Lower leg skin (tissue), 4 donors: ENCODE results near the gene CSNK1A1L. TPM values are rescaled to one million over a fixed set of nuclear protein-coding genes. Genes with fewer than 3 reads are reported as not detected.

Experiments
- DNase-seq, 2 donors: peaks; one replicate each; pipeline ENCODE4 v3.0.0-alpha.2; 2019; ENCODE audit warnings: low spot score in 2 of 2
- H3K4me3 ChIP-seq: fragments of 200-600 bp; sonication (generic); 2 replicates; pipeline ENCODE4 v1.5.1; 2017; ENCODE audit warnings: mild to moderate bottlenecking, low read depth; ENCODE audit not compliant: poor library complexity, severe bottlenecking
- CTCF ChIP-seq, 3 donors: fragments of 450-650 bp; IDR thresholded peaks; one replicate each; pipeline ENCODE4 v1.5.1; 2016; ENCODE audit warnings: antibody characterized with exemption in 3 of 3, mild to moderate bottlenecking in 3 of 3, moderate library complexity in 2 of 3
- POLR2A ChIP-seq, 2 donors: fragments of 450-650 bp; IDR thresholded peaks; one replicate each; pipeline ENCODE4 v1.6.1; 2016 to 2017; ENCODE audit warnings: antibody characterized with exemption in 2 of 2, mild to moderate bottlenecking in 1 of 2, moderate library complexity in 1 of 2
- WGBS, 2 donors: methylation state at CpG; one replicate each; pipeline ENCODE4 v1.1.5; 2018; 5-methylcytosine and 5-hydroxymethylcytosine counted together
- intact Hi-C: fragments of 100-400 bp; cut with DNase I; formaldehyde crosslinking; loops from one replicate; pipeline ENCODE4 v1.15.0; 2023; ENCODE audit warnings: low total_unique reads
- total RNA-seq, 4 donors: library from RNA; depleted of rRNA; stranded (reverse); fragments of >200 nt; gene quantifications; one replicate each; pipeline ENCODE4 v1.1.0, GENCODE V29; 2016

The CSNK1A1L gene
- total RNA-seq, 4 donors from 2014 or later = not detected

DNA sequence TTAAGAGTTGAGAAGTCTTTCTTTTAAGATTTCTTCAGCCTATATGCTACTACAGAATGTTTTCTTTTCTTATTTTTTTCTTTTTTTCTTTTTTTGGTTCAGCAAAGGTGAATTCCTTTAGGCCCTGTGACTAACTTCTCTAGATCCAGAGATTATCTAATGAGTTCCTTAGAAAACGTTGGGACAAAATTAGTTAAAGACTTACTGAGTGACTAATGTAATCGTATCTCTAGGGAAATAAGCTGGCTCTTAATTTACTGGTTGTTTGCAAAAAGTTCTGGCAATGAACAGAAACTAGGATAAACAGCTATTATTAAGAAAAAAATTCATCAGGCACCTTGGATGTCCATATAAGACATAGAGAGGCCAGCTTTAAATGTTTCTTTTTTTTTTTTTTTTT, 30.7 kb upstream of the CSNK1A1L start:
- no peak for DNase-seq
- WGBS, 2 donors = 15% methylated on average over 2 of the region's 2 CpGs
- intact Hi-C loops = no loop called here
- H3K4me3 ChIP-seq = no peak overlapping the region
- no peak for TF ChIP-seq CTCF (IDR thresholded peaks at IDR 0.05)
- TF ChIP-seq POLR2A (IDR thresholded peaks at IDR 0.05) = no peak

GRCh38 chr13:37134411-37135041, 29.1 kb upstream of the CSNK1A1L start:
- H3K4me3 ChIP-seq = no peak overlapping the region
- no peak for TF ChIP-seq POLR2A (IDR thresholded peaks at IDR 0.05)
- no peak for TF ChIP-seq CTCF (IDR thresholded peaks at IDR 0.05)
- no peak for DNase-seq
- 58 to 63% methylated on average over 6 of the region's 6 CpGs for WGBS, 2 donors
- intact Hi-C loops = no loop called here

GRCh38 chr13:37132211-37132610, 26.7 kb upstream of the CSNK1A1L start:
- no peak for DNase-seq
- WGBS, 2 donors = 83 to 84% methylated on average over 2 of the region's 2 CpGs
- TF ChIP-seq CTCF (IDR thresholded peaks at IDR 0.05) (no peak), POLR2A (IDR thresholded peaks at IDR 0.05) (no peak)
- H3K4me3 ChIP-seq = no peak overlapping the region
- intact Hi-C loops = no loop called here

DNA sequence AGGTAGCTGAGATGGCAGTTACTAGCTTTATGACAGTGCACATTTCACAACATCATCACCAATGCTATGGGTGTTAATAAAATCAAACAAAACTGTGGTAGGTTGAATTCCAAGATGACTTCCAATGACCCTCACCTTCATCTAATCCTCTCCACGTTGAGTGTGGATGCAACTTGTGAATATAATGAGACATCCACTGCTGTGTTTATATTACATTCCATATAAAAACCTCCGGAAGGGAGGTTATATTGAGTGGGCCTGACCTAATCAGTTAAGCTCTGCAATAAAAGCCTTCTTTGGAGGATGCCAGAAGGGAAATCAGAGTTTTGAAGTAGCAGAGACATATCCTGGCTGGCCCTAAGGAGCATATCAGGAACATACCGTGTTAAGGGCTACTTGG, 25.6 kb upstream of the CSNK1A1L start:
- intact Hi-C loops = no loop called here
- TF ChIP-seq POLR2A (IDR thresholded peaks at IDR 0.05) (no peak), CTCF (IDR thresholded peaks at IDR 0.05) (no peak)
- no peak for DNase-seq
- no peak overlapping the region for H3K4me3 ChIP-seq
- 64 to 71% methylated on average over 3 of the region's 3 CpGs for WGBS, 2 donors

GRCh38 chr13:37129866-37130265, 24.4 kb upstream of the CSNK1A1L start:
- TF ChIP-seq CTCF (IDR thresholded peaks at IDR 0.05) (no peak), POLR2A (IDR thresholded peaks at IDR 0.05) (no peak)
- no peak for DNase-seq
- intact Hi-C loops = no loop called here

DNA sequence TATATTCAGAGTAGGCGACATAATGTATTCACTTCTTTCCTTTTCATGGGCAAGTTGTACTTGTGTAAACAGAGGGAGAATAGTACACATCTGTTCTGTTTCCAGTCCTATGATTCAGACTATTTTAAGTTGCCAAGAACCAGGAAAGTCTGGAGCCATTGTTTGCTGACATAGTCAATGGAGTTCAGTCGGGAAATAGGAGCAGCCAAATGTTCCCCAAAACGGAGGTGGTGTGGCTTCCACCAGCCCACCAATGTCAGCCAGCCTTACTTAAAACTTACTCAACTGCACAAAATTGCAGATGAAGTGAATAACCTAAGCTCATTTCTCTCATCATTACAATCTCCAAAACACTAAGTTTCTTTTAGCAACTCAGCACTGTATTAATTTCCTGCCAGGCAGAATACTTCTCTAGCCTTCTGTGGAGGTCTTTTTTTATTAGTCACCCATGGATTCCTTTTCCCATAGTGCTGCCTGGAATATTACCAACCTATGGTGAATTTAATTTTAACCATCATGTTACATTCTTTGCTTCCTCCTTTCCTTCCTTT, 22.3 kb upstream of the CSNK1A1L start:
- DNase-seq = no peak
- intact Hi-C loops = no loop called here
- WGBS, 2 donors = 15 to 25% methylated on average over 3 of the region's 3 CpGs
- no peak overlapping the region for H3K4me3 ChIP-seq
- TF ChIP-seq POLR2A (IDR thresholded peaks at IDR 0.05) = no peak
- TF ChIP-seq CTCF (IDR thresholded peaks at IDR 0.05) = no peak

More at GRCh38 chr13:37129866-37130265, 24.4 kb upstream of the CSNK1A1L start:
- WGBS, 2 donors = 37 to 39% methylated on average over 4 of the region's 4 CpGs
- no peak overlapping the region for H3K4me3 ChIP-seq
